Natural killer cell (primary cell): ENCODE data around the gene IRF7. TPM values are rescaled to one million over a fixed set of nuclear protein-coding genes. Genes with fewer than 3 reads are reported as not detected.

ENCODE experiments used
- ATAC-seq, 3 donors: fragments of 150-1000 bp in 2 of 3; fragments of 200-7000 bp in 1 of 3; cut with Tn5 transposase; 1 replicate in 1 of 3; 2 replicates in 2 of 3; pipeline ENCODE4 v1.10.0; 2021; ENCODE audit warnings: mild to moderate bottlenecking in 2 of 3, moderate library complexity in 2 of 3
- DNase-seq, 2 donors: peaks; one replicate each; pipeline versions ENCODE4 v3.0.0 to v3.0.0-alpha.2; 2013 to 2021; ENCODE audit warnings: mixed read lengths in 1 of 2
- H3K27ac ChIP-seq: one replicate; pipeline ENCODE4 v1.5.1; 2013; ENCODE audit warnings: mild to moderate bottlenecking, low read length
- H3K27me3 ChIP-seq: one replicate; pipeline ENCODE4 v1.6.1; 2013; ENCODE audit warnings: low read length; ENCODE audit not compliant: control insufficient read depth, insufficient read depth
- H3K36me3 ChIP-seq: one replicate; pipeline ENCODE4 v1.6.1; 2013; ENCODE audit warnings: low read length; ENCODE audit not compliant: control insufficient read depth, insufficient read depth
- H3K4me1 ChIP-seq: one replicate; pipeline ENCODE4 v1.6.1; 2013; ENCODE audit warnings: low read length; ENCODE audit not compliant: control insufficient read depth, insufficient read depth
- H3K4me3 ChIP-seq: one replicate; pipeline ENCODE4 v1.5.1; 2013; ENCODE audit warnings: low read length
- H3K9me3 ChIP-seq: one replicate; pipeline ENCODE4 v1.6.1; 2013; ENCODE audit warnings: low read length; ENCODE audit not compliant: control insufficient read depth, insufficient read depth
- H3K27ac Mint-ChIP-seq, 2 donors: one replicate each; pipeline ENCODE4 v1.8.0; 2022; ENCODE audit warnings: mild to moderate bottlenecking in 2 of 2, mixed read lengths in 2 of 2, moderate library complexity in 1 of 2
- H3K27me3 Mint-ChIP-seq, 2 donors: one replicate each; pipeline ENCODE4 v1.8.0; 2022; ENCODE audit warnings: low read depth in 2 of 2, mixed read lengths in 2 of 2
- H3K36me3 Mint-ChIP-seq: one replicate; pipeline ENCODE4 v1.8.0; 2022; ENCODE audit warnings: mixed read lengths
- H3K4me1 Mint-ChIP-seq, 2 donors: one replicate each; pipeline ENCODE4 v1.8.0; 2022; ENCODE audit warnings: mixed read lengths in 2 of 2
- H3K4me3 Mint-ChIP-seq: one replicate; pipeline ENCODE4 v1.8.0; 2022; ENCODE audit warnings: mild to moderate bottlenecking, moderate library complexity, mixed read lengths
- H3K9me3 Mint-ChIP-seq, 2 donors: one replicate each; pipeline ENCODE4 v1.8.0; 2022; ENCODE audit warnings: mixed read lengths in 2 of 2
- WGBS: methylation state at CpG from one replicate; pipeline ENCODE4 v1.1.7; 2013; ENCODE audit warnings: missing lambda C conversion rate; ENCODE audit not compliant: insufficient coverage; 5-methylcytosine and 5-hydroxymethylcytosine counted together
- intact Hi-C: fragments of 100-400 bp; cut with micrococcal nuclease; formaldehyde crosslinking; loops from one replicate; pipeline ENCODE4 v1.14.2; 2022
- total RNA-seq, 4 donors: library from RNA; stranded (reverse); fragments of 120-200 nt in 1 of 4; gene quantifications; one replicate each; pipeline versions ENCODE4 v1.2.3 to v1.2.4, GENCODE V29; 2013 to 2022
- TF ChIP-seq, protein P1 (sequence below): fragments of 200-600 bp; IDR thresholded peaks from one replicate; pipeline ENCODE4 v1.8.0; 2022; ENCODE audit warnings: antibody characterized with exemption

Gene IRF7
- total RNA-seq, 3 donors from 2014 or later (not counting 1 experiment from before 2014, with no cell fraction given) = 63.3 to 97.3 (median 77.3) TPM

- Histone ChIP-seq H3K4me3 (no peak overlapping the region), H3K27me3 (no peaks in the 10 kb centered on the region), H3K36me3 (peaks cover 86% of the 10 kb centered on the region), H3K9me3 (no peaks in the 10 kb centered on the region), H3K4me1 (no peaks in the 10 kb centered on the region), H3K27ac (no peak overlapping the region)
- 94% methylated on average over 35 of the region's 35 CpGs for WGBS
- ATAC-seq = no peak
- Mint-ChIP-seq H3K4me1 (peaks cover 3% of the 10 kb centered on the region in 2 donors), H3K9me3 (no peaks in the 10 kb centered on the region), H3K4me3 (no peak overlapping the region), H3K27me3 (no peaks in the 10 kb centered on the region), H3K27ac (no peak overlapping the region), H3K36me3 (no peaks in the 10 kb centered on the region)
- TF ChIP-seq, protein P1, sequence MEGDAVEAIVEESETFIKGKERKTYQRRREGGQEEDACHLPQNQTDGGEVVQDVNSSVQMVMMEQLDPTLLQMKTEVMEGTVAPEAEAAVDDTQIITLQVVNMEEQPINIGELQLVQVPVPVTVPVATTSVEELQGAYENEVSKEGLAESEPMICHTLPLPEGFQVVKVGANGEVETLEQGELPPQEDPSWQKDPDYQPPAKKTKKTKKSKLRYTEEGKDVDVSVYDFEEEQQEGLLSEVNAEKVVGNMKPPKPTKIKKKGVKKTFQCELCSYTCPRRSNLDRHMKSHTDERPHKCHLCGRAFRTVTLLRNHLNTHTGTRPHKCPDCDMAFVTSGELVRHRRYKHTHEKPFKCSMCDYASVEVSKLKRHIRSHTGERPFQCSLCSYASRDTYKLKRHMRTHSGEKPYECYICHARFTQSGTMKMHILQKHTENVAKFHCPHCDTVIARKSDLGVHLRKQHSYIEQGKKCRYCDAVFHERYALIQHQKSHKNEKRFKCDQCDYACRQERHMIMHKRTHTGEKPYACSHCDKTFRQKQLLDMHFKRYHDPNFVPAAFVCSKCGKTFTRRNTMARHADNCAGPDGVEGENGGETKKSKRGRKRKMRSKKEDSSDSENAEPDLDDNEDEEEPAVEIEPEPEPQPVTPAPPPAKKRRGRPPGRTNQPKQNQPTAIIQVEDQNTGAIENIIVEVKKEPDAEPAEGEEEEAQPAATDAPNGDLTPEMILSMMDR = no peak
- intact Hi-C loops = no loop called here
- DNase-seq = no peak
Observed at GRCh38 chr11:607020-607780, 8.6 kb downstream of the IRF7 start.

DNA sequence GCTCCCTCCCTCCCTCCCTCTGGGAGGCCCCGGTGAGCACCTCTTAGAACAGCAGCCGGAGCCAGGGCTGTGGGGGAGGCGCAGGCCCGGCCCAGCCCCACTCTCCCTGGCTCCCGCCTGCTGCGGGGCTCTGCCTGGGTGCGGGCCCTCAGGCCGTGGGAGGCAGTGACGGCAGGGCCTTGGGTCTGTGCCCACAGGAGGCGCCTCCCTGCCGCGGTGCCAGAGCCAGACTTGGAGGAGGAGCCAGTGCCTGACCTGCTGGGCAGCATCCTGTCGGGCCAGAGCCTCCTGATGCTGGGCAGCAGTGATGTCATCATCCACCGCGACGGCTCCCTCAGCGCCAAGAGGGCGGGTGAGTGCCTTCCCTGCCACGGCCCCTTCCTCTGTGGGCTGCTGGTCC lies 9.5 kb downstream of the IRF7 start:
- H3K4me1 Mint-ChIP-seq = no peaks in the 10 kb centered on the region
- DNase-seq (no peak), ATAC-seq (no peak)
- H3K27me3 Mint-ChIP-seq = no peaks in the 10 kb centered on the region
- WGBS = 93% methylated on average over 19 of the region's 19 CpGs
- H3K36me3 Mint-ChIP-seq = no peaks in the 10 kb centered on the region
- no peaks in the 10 kb centered on the region for H3K27me3 ChIP-seq
- H3K9me3 ChIP-seq = no peaks in the 10 kb centered on the region
- no peaks in the 10 kb centered on the region for H3K4me1 ChIP-seq
- peaks cover 86% of the 10 kb centered on the region for H3K36me3 ChIP-seq
- H3K4me3 ChIP-seq = no peak overlapping the region
- no peaks in the 10 kb centered on the region for H3K9me3 Mint-ChIP-seq
- H3K4me3 Mint-ChIP-seq = no peak overlapping the region
- TF ChIP-seq, protein P1 = no peak
- no peak overlapping the region for H3K27ac Mint-ChIP-seq
- no peak overlapping the region for H3K27ac ChIP-seq
- intact Hi-C loops = no loop called here

DNA sequence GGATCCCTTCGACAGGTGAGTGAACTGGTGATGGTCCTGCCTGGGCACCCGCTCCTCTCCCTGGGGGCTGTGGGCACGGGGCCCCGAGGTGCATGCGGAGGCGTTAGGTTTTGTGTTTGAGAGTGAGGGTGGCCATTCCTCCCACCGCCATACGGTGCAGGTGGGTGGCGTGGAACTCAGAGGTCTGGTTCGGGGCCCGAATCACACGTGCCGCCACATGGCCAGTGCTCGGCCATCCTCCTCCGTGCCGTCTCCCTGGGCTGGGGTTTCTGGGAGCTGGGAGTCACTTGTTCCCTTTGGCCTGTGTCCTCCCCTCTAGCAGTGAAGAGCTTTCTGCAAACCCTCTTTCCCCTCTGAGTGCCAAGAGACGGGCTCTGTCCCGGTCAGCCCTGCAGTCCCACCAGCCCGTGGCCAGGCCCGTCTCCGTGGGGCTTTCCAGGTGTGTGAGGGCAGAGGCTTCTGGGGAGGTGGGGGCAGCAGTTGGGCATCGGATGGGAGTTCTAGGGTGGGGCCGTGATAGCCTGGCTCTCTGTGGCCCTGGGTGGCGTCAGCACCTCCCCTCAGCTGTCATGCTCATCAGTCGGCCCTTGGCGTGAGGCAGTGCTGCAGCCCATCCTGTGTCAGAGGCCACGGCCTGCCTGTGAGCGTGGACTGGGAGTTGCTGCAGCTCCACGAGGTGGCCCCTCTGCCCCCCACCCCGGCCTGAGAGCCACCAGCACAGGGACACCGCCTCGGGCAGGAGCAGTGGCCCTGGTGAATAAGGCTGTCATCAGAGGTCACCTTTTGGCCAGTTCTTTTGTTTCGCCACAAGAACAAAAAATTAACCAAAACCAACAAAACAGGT lies 10.2 kb downstream of the IRF7 start:
- TF ChIP-seq, protein P1 = no peak
- Histone ChIP-seq H3K27ac (no peak overlapping the region), H3K4me3 (no peak overlapping the region), H3K36me3 (peaks cover 80% of the 10 kb centered on the region), H3K4me1 (no peaks in the 10 kb centered on the region), H3K9me3 (no peaks in the 10 kb centered on the region), H3K27me3 (no peaks in the 10 kb centered on the region)
- ATAC-seq = no peak
- 96% methylated on average over 32 of the region's 33 CpGs for WGBS
- no peak for DNase-seq
- Mint-ChIP-seq H3K27ac (no peak overlapping the region), H3K27me3 (no peaks in the 10 kb centered on the region), H3K9me3 (no peaks in the 10 kb centered on the region), H3K4me1 (no peaks in the 10 kb centered on the region), H3K4me3 (no peak overlapping the region), H3K36me3 (no peaks in the 10 kb centered on the region)
- intact Hi-C loops = no loop called here
